Neural progenitor cell (in vitro differentiated cells): ENCODE data around the gene TLE3. TPM values are rescaled to one million over a fixed set of nuclear protein-coding genes. Genes with fewer than 3 reads are reported as not detected.

Experiments used
- DNase-seq: peaks from one replicate; pipeline ENCODE4 v3.0.0-alpha.2; 2016; ENCODE audit warnings: low spot score
- H2AFZ ChIP-seq: fragments of 200-600 bp; sonication (generic); replicated peaks from 2 replicates; pipeline ENCODE4 v1.6.1; 2016; ENCODE audit warnings: antibody characterized with exemption
- H3F3A ChIP-seq: fragments of 200-600 bp; sonication (generic); 2 replicates; pipeline ENCODE4 v1.6.1; 2016; ENCODE audit warnings: antibody characterized with exemption, low read depth
- H3K27ac ChIP-seq: fragments of 200-600 bp; sonication (generic); 2 replicates; pipeline ENCODE4 v1.5.1; 2016; ENCODE audit warnings: mild to moderate bottlenecking
- H3K27me3 ChIP-seq: fragments of 200-600 bp; sonication (generic); 2 replicates; pipeline ENCODE4 v1.6.1; 2016; ENCODE audit warnings: mild to moderate bottlenecking, moderate library complexity
- H3K36me3 ChIP-seq: fragments of 200-600 bp; sonication (generic); 2 replicates; pipeline ENCODE4 v1.5.1; 2016
- H3K4me1 ChIP-seq: fragments of 200-600 bp; sonication (generic); 2 replicates; pipeline ENCODE4 v1.6.1; 2016; ENCODE audit warnings: mixed run types
- H3K4me2 ChIP-seq: fragments of 200-600 bp; sonication (generic); 2 replicates; pipeline ENCODE4 v1.6.1; 2016
- H3K4me3 ChIP-seq: fragments of 200-600 bp; sonication (generic); 2 replicates; pipeline ENCODE4 v1.5.1; 2016
- H3K79me2 ChIP-seq: fragments of 200-600 bp; sonication (generic); 2 replicates; pipeline ENCODE4 v1.6.1; 2016; ENCODE audit warnings: low read depth
- H3K9ac ChIP-seq: fragments of 200-600 bp; sonication (generic); 2 replicates; pipeline ENCODE4 v1.6.1; 2016
- H3K9me3 ChIP-seq: fragments of 200-600 bp; sonication (generic); 2 replicates; pipeline ENCODE4 v1.5.1; 2016; ENCODE audit warnings: low read depth
- H4K20me1 ChIP-seq: fragments of 200-600 bp; sonication (generic); 2 replicates; pipeline ENCODE4 v1.6.1; 2016; ENCODE audit warnings: low read depth
- H3K27ac Mint-ChIP-seq: 3 replicates; pipeline ENCODE4 v1.8.0; 2021; ENCODE audit warnings: mixed read lengths
- H3K27me3 Mint-ChIP-seq: 2 replicates; pipeline ENCODE4 v1.8.0; 2022; ENCODE audit warnings: low read depth, mild to moderate bottlenecking, inconsistent platforms, moderate library complexity, mixed read lengths; ENCODE audit not compliant: insufficient read depth
- H3K36me3 Mint-ChIP-seq: 3 replicates; pipeline ENCODE4 v1.8.0; 2021; ENCODE audit warnings: mixed read lengths
- H3K4me1 Mint-ChIP-seq: 3 replicates; pipeline ENCODE4 v1.8.0; 2021; ENCODE audit warnings: mixed read lengths
- H3K4me3 Mint-ChIP-seq: 3 replicates; pipeline ENCODE4 v1.8.0; 2021; ENCODE audit warnings: mild to moderate bottlenecking, moderate library complexity, mixed read lengths
- H3K9me3 Mint-ChIP-seq: 3 replicates; pipeline ENCODE4 v1.8.0; 2020; ENCODE audit warnings: mixed read lengths
- CTCF ChIP-seq: fragments of 200-600 bp; sonication (generic); IDR thresholded peaks from 2 replicates; pipeline ENCODE4 v1.5.1; 2017; ENCODE audit warnings: antibody characterized with exemption, mild to moderate bottlenecking
- EZH2 ChIP-seq: fragments of 200-600 bp; sonication (generic); IDR thresholded peaks from 2 replicates; pipeline ENCODE4 v1.6.1; 2017; ENCODE audit warnings: antibody characterized with exemption, mild to moderate bottlenecking, moderate library complexity
- EZH2phosphoT487 ChIP-seq: fragments of 200-600 bp; sonication (generic); IDR thresholded peaks from 2 replicates; pipeline ENCODE4 v1.6.1; 2017; ENCODE audit warnings: antibody characterized with exemption
- total RNA-seq: library from RNA; depleted of rRNA; stranded (reverse); fragments of >200 nt; gene quantifications from 2 replicates; pipeline ENCODE4 v1.2.3, GENCODE V29; 2015; ENCODE audit warnings: low replicate concordance

Gene TLE3
- total RNA-seq, 1 donor from 2014 or later, result 22.1 TPM

- Histone ChIP-seq H3K4me3 (no peak overlapping the region), H3K27ac (no peak overlapping the region), H3K9me3 (no peaks in the 10 kb centered on the region), H3K4me1 (peaks cover 11% of the 10 kb centered on the region), H2AFZ (no peak overlapping the region), H3K9ac (no peak overlapping the region), H3K79me2 (no peaks in the 10 kb centered on the region), H3F3A (peaks cover 6% of the 10 kb centered on the region), H3K36me3 (no peaks in the 10 kb centered on the region), H3K4me2 (no peak overlapping the region), H4K20me1 (no peaks in the 10 kb centered on the region), H3K27me3 (no peaks in the 10 kb centered on the region)
- H3K36me3 Mint-ChIP-seq, result no peaks in the 10 kb centered on the region
- DNase-seq, result no peak
- no peak overlapping the region for H3K4me3 Mint-ChIP-seq
- H3K27me3 Mint-ChIP-seq, result peaks cover 27% of the 10 kb centered on the region
- H3K27ac Mint-ChIP-seq, result no peak overlapping the region
- H3K9me3 Mint-ChIP-seq, result peaks cover 9% of the 10 kb centered on the region
- peaks cover 53% of the 10 kb centered on the region for H3K4me1 Mint-ChIP-seq
- no peak for TF ChIP-seq CTCF
- no peak for TF ChIP-seq EZH2
Observed at GRCh38 chr15:70146162-70146561, 48.4 kb upstream of the TLE3 start.

GRCh38 chr15:70145261-70145660 lies 47.5 kb upstream of the TLE3 start:
- Histone ChIP-seq H3K36me3 (no peaks in the 10 kb centered on the region), H3K9me3 (no peaks in the 10 kb centered on the region), H3K9ac (no peak overlapping the region), H4K20me1 (no peaks in the 10 kb centered on the region), H3K27me3 (no peaks in the 10 kb centered on the region), H2AFZ (no peak overlapping the region), H3K4me2 (peak overlapping the region; percentile 24), H3F3A (peaks cover 6% of the 10 kb centered on the region), H3K79me2 (no peaks in the 10 kb centered on the region), H3K4me3 (no peak overlapping the region), H3K4me1 (peaks cover 11% of the 10 kb centered on the region), H3K27ac (no peak overlapping the region)
- DNase-seq, result peak; percentile 47
- H3K27ac Mint-ChIP-seq, result peak overlapping the region; percentile 4
- H3K4me3 Mint-ChIP-seq, result no peak overlapping the region
- peaks cover 23% of the 10 kb centered on the region for H3K27me3 Mint-ChIP-seq
- H3K9me3 Mint-ChIP-seq, result peaks cover 9% of the 10 kb centered on the region
- H3K36me3 Mint-ChIP-seq, result no peaks in the 10 kb centered on the region
- H3K4me1 Mint-ChIP-seq, result peaks cover 48% of the 10 kb centered on the region
- no peak for TF ChIP-seq EZH2
- TF ChIP-seq EZH2phosphoT487, result no peak
- TF ChIP-seq CTCF, result peak; percentile 9

GRCh38 chr15:70142322-70143191 lies 44.8 kb upstream of the TLE3 start:
- H3K4me3 ChIP-seq, result no peak overlapping the region
- peaks cover 19% of the 10 kb centered on the region for H3K27me3 Mint-ChIP-seq
- H3F3A ChIP-seq, result peaks cover 6% of the 10 kb centered on the region
- H3K27ac ChIP-seq, result no peak overlapping the region
- no peaks in the 10 kb centered on the region for H4K20me1 ChIP-seq
- peaks cover 11% of the 10 kb centered on the region for H3K4me1 ChIP-seq
- H3K36me3 ChIP-seq, result no peaks in the 10 kb centered on the region
- H3K9me3 Mint-ChIP-seq, result peaks cover 3% of the 10 kb centered on the region
- H3K36me3 Mint-ChIP-seq, result no peaks in the 10 kb centered on the region
- H3K27me3 ChIP-seq, result no peaks in the 10 kb centered on the region
- H3K4me2 ChIP-seq, result no peak overlapping the region
- no peak for DNase-seq
- no peaks in the 10 kb centered on the region for H3K79me2 ChIP-seq
- no peak overlapping the region for H3K9ac ChIP-seq
- H3K27ac Mint-ChIP-seq, result peak overlapping the region; percentile 52
- H3K4me3 Mint-ChIP-seq, result peak overlapping the region; percentile 57
- no peaks in the 10 kb centered on the region for H3K9me3 ChIP-seq
- no peak overlapping the region for H2AFZ ChIP-seq
- peaks cover 40% of the 10 kb centered on the region for H3K4me1 Mint-ChIP-seq
- TF ChIP-seq EZH2phosphoT487 (no peak), EZH2 (no peak), CTCF (no peak)
